Measurements from ENCODE around the gene ZNF423.

Gene ZNF423

GRCh38 chr16:49850558-49851467 lies 5.1 kb downstream of the ZNF423 start:
- Histone ChIP-seq H3K27me3 (replicated peaks; ENCODE audit: insufficient read depth, low read length) (peaks cover 38% of the 10 kb centered on the region), H3K9me2 (replicated peaks; ENCODE audit: insufficient read depth, low read length) (no peaks in the 10 kb centered on the region), H2AFZ (ENCODE audit: low read length) (0 out of 2 replicates have a peak overlapping the region, but pooled peaks have one; percentile 24), H3K4me1 (ENCODE audit: low read length) (peaks cover 11% of the 10 kb centered on the region), H3K79me2 (ENCODE audit: low read length) (no peaks in the 10 kb centered on the region), H3K9me3 (replicated peaks; ENCODE audit: insufficient read depth, low read length) (no peaks in the 10 kb centered on the region), H3K27ac (ENCODE audit: low read length) (no peak overlapping the region), H3K4me3 (ENCODE audit: low read length) (no peak overlapping the region), H3K36me3 (replicated peaks; ENCODE audit: insufficient read depth, low read length) (no peaks in the 10 kb centered on the region), H3K9ac (ENCODE audit: low read length) (no peak overlapping the region), H3F3A (ENCODE audit: insufficient read depth, low read length) (0 out of 2 replicates have a peak, but pooled peaks cover 4% of the 10 kb centered on the region), H4K20me1 (ENCODE audit: insufficient read depth, low read length) (no peaks in the 10 kb centered on the region), H3K4me2 (ENCODE audit: low read depth, low read length) (peak overlapping the region; percentile 40; the same call in 1 of the 2 replicates)
- peak; percentile 13 for DNase-seq
- TF ChIP-seq EZH2phosphoT487 (IDR thresholded peaks at IDR 0.05; ENCODE audit: low read length), result no peak
- no peak for TF ChIP-seq EZH2 (optimal IDR thresholded peaks at IDR 0.05; ENCODE audit: low read depth, low read length)
- no peak for TF ChIP-seq CTCF (IDR thresholded peaks at IDR 0.05; ENCODE audit: low read length)

- Histone ChIP-seq H3K27ac (ENCODE audit: low read length) (no peak overlapping the region), H3F3A (ENCODE audit: insufficient read depth, low read length) (0 out of 2 replicates have a peak, but pooled peaks cover 4% of the 10 kb centered on the region), H3K36me3 (replicated peaks; ENCODE audit: insufficient read depth, low read length) (no peaks in the 10 kb centered on the region), H3K27me3 (replicated peaks; ENCODE audit: insufficient read depth, low read length) (peaks cover 36% of the 10 kb centered on the region), H3K4me2 (ENCODE audit: low read depth, low read length) (no peak overlapping the region), H3K4me3 (ENCODE audit: low read length) (no peak overlapping the region), H3K9me2 (replicated peaks; ENCODE audit: insufficient read depth, low read length) (no peaks in the 10 kb centered on the region), H2AFZ (ENCODE audit: low read length) (no peak overlapping the region), H3K79me2 (ENCODE audit: low read length) (no peaks in the 10 kb centered on the region), H4K20me1 (ENCODE audit: insufficient read depth, low read length) (no peaks in the 10 kb centered on the region), H3K9me3 (replicated peaks; ENCODE audit: insufficient read depth, low read length) (no peaks in the 10 kb centered on the region), H3K4me1 (ENCODE audit: low read length) (peaks cover 11% of the 10 kb centered on the region), H3K9ac (ENCODE audit: low read length) (no peak overlapping the region)
- DNase-seq, result no peak
- no peak for TF ChIP-seq CTCF (IDR thresholded peaks at IDR 0.05; ENCODE audit: low read length)
- TF ChIP-seq EZH2phosphoT487 (IDR thresholded peaks at IDR 0.05; ENCODE audit: low read length), result no peak
- no peak for TF ChIP-seq EZH2 (optimal IDR thresholded peaks at IDR 0.05; ENCODE audit: low read depth, low read length)
Measured at GRCh38 chr16:49849754-49850108, 6.2 kb downstream of the ZNF423 start.

GRCh38 chr16:49849037-49849753 lies 6.7 kb downstream of the ZNF423 start:
- no peak for TF ChIP-seq EZH2 (optimal IDR thresholded peaks at IDR 0.05; ENCODE audit: low read depth, low read length)
- TF ChIP-seq EZH2phosphoT487 (IDR thresholded peaks at IDR 0.05; ENCODE audit: low read length), result no peak
- no peak for TF ChIP-seq CTCF (IDR thresholded peaks at IDR 0.05; ENCODE audit: low read length)
- H3K9me3 ChIP-seq (replicated peaks; ENCODE audit: insufficient read depth, low read length), result no peaks in the 10 kb centered on the region
- no peaks in the 10 kb centered on the region for H4K20me1 ChIP-seq (ENCODE audit: insufficient read depth, low read length)
- no peak overlapping the region for H3K4me2 ChIP-seq (ENCODE audit: low read depth, low read length)
- H3K4me1 ChIP-seq (ENCODE audit: low read length), result peaks cover 11% of the 10 kb centered on the region
- H3K27me3 ChIP-seq (replicated peaks; ENCODE audit: insufficient read depth, low read length), result peaks cover 31% of the 10 kb centered on the region
- H2AFZ ChIP-seq (ENCODE audit: low read length), result no peak overlapping the region
- H3K36me3 ChIP-seq (replicated peaks; ENCODE audit: insufficient read depth, low read length), result no peaks in the 10 kb centered on the region
- no peaks in the 10 kb centered on the region for H3K79me2 ChIP-seq (ENCODE audit: low read length)
- H3K4me3 ChIP-seq (ENCODE audit: low read length), result no peak overlapping the region
- no peak overlapping the region for H3K27ac ChIP-seq (ENCODE audit: low read length)
- DNase-seq, result no peak
- 0 out of 2 replicates have a peak, but pooled peaks cover 4% of the 10 kb centered on the region for H3F3A ChIP-seq (ENCODE audit: insufficient read depth, low read length)
- H3K9me2 ChIP-seq (replicated peaks; ENCODE audit: insufficient read depth, low read length), result no peaks in the 10 kb centered on the region
- no peak overlapping the region for H3K9ac ChIP-seq (ENCODE audit: low read length)

Data from MM.1S (cell line).